ENCODE measurements around the gene IVNS1ABP. TPM values are rescaled to one million over a fixed set of nuclear protein-coding genes. Genes with fewer than 3 reads are reported as not detected.

The IVNS1ABP gene
- total RNA-seq, 4 donors from 2014 or later: 116 to 189 (median 145) TPM

DNA sequence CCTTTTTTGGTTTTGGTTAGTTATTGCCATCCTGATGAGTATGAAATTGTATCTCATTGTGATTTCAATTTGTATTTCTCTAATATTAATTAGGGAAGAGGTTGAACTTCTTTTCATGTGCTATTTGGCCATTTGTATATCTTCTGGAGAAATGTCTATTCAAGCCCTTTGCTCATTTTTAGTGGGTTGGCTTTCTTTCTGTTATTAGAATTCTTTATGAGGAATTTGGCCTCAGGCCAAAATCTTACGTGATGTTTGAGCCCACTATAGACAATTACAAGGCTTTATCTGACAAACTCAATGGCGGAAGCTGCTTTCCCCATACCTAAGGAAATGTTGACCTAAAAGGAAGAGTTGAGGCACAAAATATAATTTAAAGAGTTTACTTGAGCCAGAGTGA, 32.9 kb downstream of the IVNS1ABP start:
- 79% methylated on average over 2 of the region's 2 CpGs for WGBS
- no peak for DNase-seq (ENCODE audit: low spot score in 2 of 2)
- Histone ChIP-seq H3K27ac (no peak overlapping the region), H3K4me3 (no peak overlapping the region), H3K36me3 (peaks cover 6% of the 10 kb centered on the region), H3K9me3 (no peaks in the 10 kb centered on the region), H3K4me1 (no peaks in the 10 kb centered on the region), H3K27me3 (no peaks in the 10 kb centered on the region)
- no peak for TF ChIP-seq POLR2AphosphoS5 (IDR thresholded peaks at IDR 0.05)
- TF ChIP-seq EP300 (IDR thresholded peaks at IDR 0.05): no peak
- no peak for TF ChIP-seq POLR2A (IDR thresholded peaks at IDR 0.05)
- TF ChIP-seq, protein P1, sequence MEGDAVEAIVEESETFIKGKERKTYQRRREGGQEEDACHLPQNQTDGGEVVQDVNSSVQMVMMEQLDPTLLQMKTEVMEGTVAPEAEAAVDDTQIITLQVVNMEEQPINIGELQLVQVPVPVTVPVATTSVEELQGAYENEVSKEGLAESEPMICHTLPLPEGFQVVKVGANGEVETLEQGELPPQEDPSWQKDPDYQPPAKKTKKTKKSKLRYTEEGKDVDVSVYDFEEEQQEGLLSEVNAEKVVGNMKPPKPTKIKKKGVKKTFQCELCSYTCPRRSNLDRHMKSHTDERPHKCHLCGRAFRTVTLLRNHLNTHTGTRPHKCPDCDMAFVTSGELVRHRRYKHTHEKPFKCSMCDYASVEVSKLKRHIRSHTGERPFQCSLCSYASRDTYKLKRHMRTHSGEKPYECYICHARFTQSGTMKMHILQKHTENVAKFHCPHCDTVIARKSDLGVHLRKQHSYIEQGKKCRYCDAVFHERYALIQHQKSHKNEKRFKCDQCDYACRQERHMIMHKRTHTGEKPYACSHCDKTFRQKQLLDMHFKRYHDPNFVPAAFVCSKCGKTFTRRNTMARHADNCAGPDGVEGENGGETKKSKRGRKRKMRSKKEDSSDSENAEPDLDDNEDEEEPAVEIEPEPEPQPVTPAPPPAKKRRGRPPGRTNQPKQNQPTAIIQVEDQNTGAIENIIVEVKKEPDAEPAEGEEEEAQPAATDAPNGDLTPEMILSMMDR (IDR thresholded peaks at IDR 0.05): no peak

DNA sequence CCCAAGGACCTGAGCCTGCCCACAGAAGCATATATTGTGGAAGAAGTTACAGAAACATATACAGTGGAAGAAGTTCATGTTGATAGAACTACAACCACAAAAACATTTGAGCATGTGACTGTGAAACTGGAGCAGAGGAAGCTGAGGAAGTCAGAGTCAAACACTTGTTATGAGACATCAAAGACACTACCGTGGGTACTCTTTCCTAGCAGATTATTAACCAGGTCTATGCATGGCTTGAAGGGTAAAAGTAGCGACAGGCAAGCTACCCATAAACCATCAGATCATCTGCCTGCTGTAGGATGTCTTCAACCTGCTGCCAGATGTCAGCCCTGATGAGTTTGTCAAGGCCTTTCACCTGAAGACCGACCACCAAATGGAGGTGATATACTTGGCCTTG, 35.8 kb downstream of the IVNS1ABP start:
- WGBS: 69% methylated on average over 3 of the region's 3 CpGs

DNA sequence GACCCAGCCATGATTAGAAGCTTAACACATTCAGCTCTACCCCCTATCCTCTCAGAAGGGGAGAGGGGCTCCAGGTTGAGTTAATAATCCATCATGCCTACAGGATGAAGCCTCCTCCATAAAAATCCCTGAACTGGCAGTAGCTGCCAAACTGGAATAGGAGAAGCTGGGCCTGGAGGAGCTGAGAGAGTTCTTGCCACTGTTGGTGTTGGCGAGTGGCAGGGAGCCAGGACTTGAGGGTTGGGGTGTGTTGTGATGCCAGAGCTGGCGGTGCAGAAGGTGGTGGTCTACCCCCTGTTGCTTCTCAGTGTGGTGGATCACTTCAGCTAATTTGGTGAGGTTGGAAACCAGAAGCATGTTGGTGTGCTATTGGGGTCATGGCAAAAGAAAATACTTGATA, 36.5 kb downstream of the IVNS1ABP start:
- TF ChIP-seq POLR2AphosphoS5 (IDR thresholded peaks at IDR 0.05) (no peak), POLR2A (IDR thresholded peaks at IDR 0.05) (no peak), EP300 (IDR thresholded peaks at IDR 0.05) (no peak)
- TF ChIP-seq, protein P1 (IDR thresholded peaks at IDR 0.05): no peak
- Histone ChIP-seq H3K4me3 (no peak overlapping the region), H3K9me3 (no peaks in the 10 kb centered on the region), H3K27ac (no peak overlapping the region), H3K27me3 (no peaks in the 10 kb centered on the region), H3K4me1 (no peaks in the 10 kb centered on the region), H3K36me3 (peaks cover 6% of the 10 kb centered on the region)
- WGBS: 100% methylated on average over 2 of the region's 2 CpGs
- DNase-seq (ENCODE audit: low spot score in 2 of 2): no peak

More for the DNA sequence above, 35.8 kb downstream of the IVNS1ABP start:
- Histone ChIP-seq H3K36me3 (peaks cover 6% of the 10 kb centered on the region), H3K4me3 (no peak overlapping the region), H3K27ac (no peak overlapping the region), H3K27me3 (no peaks in the 10 kb centered on the region), H3K4me1 (no peaks in the 10 kb centered on the region), H3K9me3 (no peaks in the 10 kb centered on the region)
- TF ChIP-seq, protein P1 (IDR thresholded peaks at IDR 0.05): no peak
- TF ChIP-seq POLR2A (IDR thresholded peaks at IDR 0.05): no peak
- TF ChIP-seq EP300 (IDR thresholded peaks at IDR 0.05): no peak
- no peak for TF ChIP-seq POLR2AphosphoS5 (IDR thresholded peaks at IDR 0.05)
- no peak for DNase-seq (ENCODE audit: low spot score in 2 of 2)

DNA sequence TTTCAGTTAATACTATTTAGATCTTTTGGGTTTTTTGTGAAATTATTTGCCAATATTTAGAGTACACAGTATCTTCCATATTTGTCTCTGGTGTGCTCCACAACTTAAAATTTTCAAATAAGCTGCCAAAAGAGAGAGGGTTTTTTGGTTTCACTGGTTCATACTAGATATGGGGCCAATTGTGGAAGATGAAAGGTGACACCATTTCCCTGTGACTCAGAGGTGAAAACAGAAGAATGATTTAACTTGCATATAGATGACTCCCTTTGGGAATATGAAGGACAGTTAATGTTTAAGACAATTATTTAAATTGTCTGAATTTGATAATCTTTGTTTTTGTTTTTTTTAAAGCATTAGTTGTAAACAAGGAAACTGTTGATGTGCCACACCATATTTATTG, 37.5 kb downstream of the IVNS1ABP start:
- TF ChIP-seq POLR2AphosphoS5 (IDR thresholded peaks at IDR 0.05) (no peak), POLR2A (IDR thresholded peaks at IDR 0.05) (no peak), EP300 (IDR thresholded peaks at IDR 0.05) (no peak)
- TF ChIP-seq, protein P1 (IDR thresholded peaks at IDR 0.05): no peak
- Histone ChIP-seq H3K27me3 (no peaks in the 10 kb centered on the region), H3K36me3 (peaks cover 6% of the 10 kb centered on the region)

DNA sequence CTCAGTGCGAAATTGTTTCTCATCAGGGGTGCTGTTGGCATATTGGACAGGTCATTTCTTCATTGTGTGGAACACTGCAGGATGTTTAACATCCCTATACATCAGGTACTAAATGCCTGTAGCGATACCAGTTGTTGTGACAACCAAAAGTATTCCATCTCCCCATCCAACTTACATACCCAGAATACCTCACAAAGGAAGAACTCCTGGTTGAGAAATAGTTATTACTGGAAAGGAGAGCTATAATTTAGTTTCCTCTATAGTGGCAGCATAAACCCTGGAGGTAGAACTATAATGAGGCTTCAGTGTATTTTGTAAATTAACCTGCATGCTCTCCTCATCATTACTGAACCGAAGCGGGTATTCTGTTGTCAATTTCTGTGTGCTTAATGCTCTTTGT, 45.1 kb downstream of the IVNS1ABP start:
- Histone ChIP-seq H3K27me3 (no peaks in the 10 kb centered on the region), H3K27ac (no peak overlapping the region), H3K9me3 (no peaks in the 10 kb centered on the region), H3K4me3 (no peak overlapping the region), H3K4me1 (no peaks in the 10 kb centered on the region), H3K36me3 (no peaks in the 10 kb centered on the region)
- TF ChIP-seq POLR2AphosphoS5 (IDR thresholded peaks at IDR 0.05): no peak
- no peak for TF ChIP-seq POLR2A (IDR thresholded peaks at IDR 0.05)
- TF ChIP-seq, protein P1 (IDR thresholded peaks at IDR 0.05): no peak
- WGBS: 71% methylated on average over 4 of the region's 4 CpGs
- DNase-seq (ENCODE audit: low spot score in 2 of 2): no peak

More for the DNA sequence above, 37.5 kb downstream of the IVNS1ABP start:
- no peak for DNase-seq (ENCODE audit: low spot score in 2 of 2)
- Histone ChIP-seq H3K4me1 (no peaks in the 10 kb centered on the region), H3K4me3 (no peak overlapping the region), H3K27ac (no peak overlapping the region), H3K9me3 (no peaks in the 10 kb centered on the region)

Measured in suprapubic skin (tissue), 4 donors.